IPS DF 6.9 (cell line): Measurements from ENCODE around the gene HDAC6.
"Not testable (repeated sequence)": the region's sequence is repeated elsewhere in the genome, so short reads cannot be mapped to it uniquely, and the experiment has no call there.

Source experiments
- DNase-seq: peaks from one replicate; pipeline ENCODE4 v3.0.0-alpha.2; 2013; ENCODE audit warnings: low read depth, low spot score
- H3K27ac ChIP-seq: one replicate; pipeline ENCODE4 v1.5.1; 2013; ENCODE audit warnings: low read length, control low read depth
- H3K27me3 ChIP-seq: 2 replicates; pipeline ENCODE4 v1.6.1; 2013; ENCODE audit warnings: mild to moderate bottlenecking, low read length; ENCODE audit not compliant: control insufficient read depth, insufficient read depth
- H3K36me3 ChIP-seq: 2 replicates; pipeline ENCODE4 v1.6.1; 2013; ENCODE audit warnings: low read length; ENCODE audit not compliant: control insufficient read depth, insufficient read depth
- H3K4me1 ChIP-seq: 2 replicates; pipeline ENCODE4 v1.6.1; 2013; ENCODE audit warnings: low read length; ENCODE audit not compliant: control insufficient read depth, insufficient read depth
- H3K4me3 ChIP-seq: 2 replicates; pipeline ENCODE4 v1.5.1; 2013; ENCODE audit warnings: mild to moderate bottlenecking, low read length
- H3K9me3 ChIP-seq: 2 replicates; pipeline ENCODE4 v1.6.1; 2013; ENCODE audit warnings: low read length, inconsistent platforms; ENCODE audit not compliant: control insufficient read depth, insufficient read depth
- WGBS: extraction: QIAGEN DNeasy Blood & Tissue Kit; methylation state at CpG from one replicate; pipeline ENCODE4 v1.1.7; 2013; ENCODE audit warnings: mixed read lengths, missing lambda C conversion rate; ENCODE audit not compliant: insufficient read length, insufficient coverage; 5-methylcytosine and 5-hydroxymethylcytosine counted together

Gene HDAC6

DNA sequence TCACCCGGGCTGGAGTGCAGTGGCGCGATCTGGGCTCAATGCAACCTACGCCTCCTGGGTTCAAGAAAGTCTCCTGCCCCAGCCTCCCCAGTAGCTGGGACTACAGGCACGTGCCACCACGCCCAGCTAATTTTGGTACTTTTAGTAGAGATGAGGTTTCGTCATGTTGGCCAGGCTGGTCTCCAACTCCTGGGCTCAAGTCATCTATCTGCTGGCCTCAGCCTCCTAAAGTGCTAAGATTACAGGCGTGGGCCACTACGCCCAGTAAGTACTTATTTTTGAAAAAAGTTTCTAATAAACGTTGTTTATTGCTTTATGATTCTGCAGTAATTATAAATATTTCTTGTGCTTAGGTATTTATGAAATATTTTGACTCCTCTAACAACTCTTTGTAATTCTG is 37.8 kb downstream of the HDAC6 start:
- no peak for DNase-seq
- H3K9me3 ChIP-seq, result no peaks in the 10 kb centered on the region
- H3K27ac ChIP-seq, result no peak overlapping the region
- no peak overlapping the region for H3K4me3 ChIP-seq
- H3K27me3 ChIP-seq, result peaks cover 3% of the 10 kb centered on the region; the same call in 1 of the 2 replicates
- no peaks in the 10 kb centered on the region for H3K4me1 ChIP-seq
- WGBS, result no CpG with 5 or more reads among the region's 10 CpGs
- no peaks in the 10 kb centered on the region for H3K36me3 ChIP-seq

GRCh38 chrX:48848847-48849246 is 47.0 kb downstream of the HDAC6 start:
- H3K27ac ChIP-seq, result no peak overlapping the region
- no CpG with 5 or more reads among the region's 1 CpG for WGBS
- H3K9me3 ChIP-seq, result no peaks in the 10 kb centered on the region
- DNase-seq, result no peak
- H3K27me3 ChIP-seq, result no peaks in the 10 kb centered on the region
- no peaks in the 10 kb centered on the region for H3K36me3 ChIP-seq
- H3K4me1 ChIP-seq, result no peaks in the 10 kb centered on the region
- H3K4me3 ChIP-seq, result no peak overlapping the region

DNA sequence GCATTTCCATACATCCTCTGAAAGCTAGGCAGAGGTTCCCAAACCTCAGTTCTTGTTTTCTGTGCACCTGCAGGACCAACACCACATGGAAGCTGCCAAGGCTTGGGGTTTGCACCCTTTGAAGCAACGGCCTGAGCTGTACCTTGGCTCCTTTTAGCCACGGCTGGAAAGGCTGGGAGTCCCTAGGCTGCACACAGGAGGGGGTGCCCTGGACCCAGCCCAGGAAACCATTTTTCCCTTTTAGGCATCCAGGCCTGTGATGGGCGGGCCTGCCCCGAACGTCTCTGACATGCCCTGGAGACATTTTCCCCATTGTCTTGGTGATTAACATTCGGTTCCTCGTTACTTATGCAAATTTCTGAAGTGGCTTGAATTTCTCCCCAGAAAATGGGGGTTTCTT is 51.0 kb downstream of the HDAC6 start:
- Histone ChIP-seq H3K27me3 (no peaks in the 10 kb centered on the region), H3K4me3 (no peak overlapping the region), H3K9me3 (no peaks in the 10 kb centered on the region), H3K36me3 (no peaks in the 10 kb centered on the region), H3K27ac (no peak overlapping the region), H3K4me1 (no peaks in the 10 kb centered on the region)
- WGBS, result no CpG with 5 or more reads among the region's 7 CpGs
- DNase-seq, result no peak

GRCh38 chrX:48853494-48853893 is 51.6 kb downstream of the HDAC6 start:
- DNase-seq, H3K4me3 ChIP-seq, H3K27ac ChIP-seq, H3K27me3 ChIP-seq, H3K4me1 ChIP-seq, H3K9me3 ChIP-seq, H3K36me3 ChIP-seq: not testable (repeated sequence)

DNA sequence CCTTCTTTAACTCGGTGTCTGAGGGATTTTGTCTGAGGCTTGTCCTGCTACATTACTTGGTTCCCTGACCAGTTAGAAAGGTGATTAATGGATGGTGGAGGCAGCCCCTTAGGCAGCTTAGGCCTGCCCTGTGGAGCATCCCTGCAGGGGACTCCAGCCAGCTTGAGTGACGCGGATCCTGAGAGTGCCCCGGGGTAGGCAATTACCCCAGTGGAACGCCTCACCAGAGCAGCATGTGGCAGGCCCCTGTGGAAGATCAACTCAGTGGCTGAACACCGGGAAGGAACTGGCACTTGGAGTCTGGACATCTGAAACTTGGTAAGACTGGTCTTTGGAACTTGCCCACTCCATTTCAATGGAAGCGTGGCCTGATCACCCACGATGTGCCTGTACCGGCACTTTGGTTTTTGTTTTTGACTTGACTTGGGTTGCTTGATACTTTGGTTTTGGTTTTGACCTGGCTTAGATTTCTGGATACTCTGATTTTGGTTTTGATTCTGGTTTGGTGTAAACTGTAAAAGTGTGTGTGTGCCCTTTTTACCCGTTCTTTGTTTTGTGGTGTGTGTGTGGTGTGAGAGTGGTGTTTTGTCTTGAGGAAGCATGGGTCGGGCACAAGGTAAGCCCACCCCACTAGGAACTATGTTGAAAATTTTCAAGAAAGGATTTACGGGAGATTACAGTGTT is 52.4 kb downstream of the HDAC6 start:
- not testable (repeated sequence) for H3K4me3 ChIP-seq, DNase-seq, H3K36me3 ChIP-seq, H3K27me3 ChIP-seq, H3K9me3 ChIP-seq, H3K27ac ChIP-seq, H3K4me1 ChIP-seq
- WGBS, result no CpG with 5 or more reads among the region's 12 CpGs

DNA sequence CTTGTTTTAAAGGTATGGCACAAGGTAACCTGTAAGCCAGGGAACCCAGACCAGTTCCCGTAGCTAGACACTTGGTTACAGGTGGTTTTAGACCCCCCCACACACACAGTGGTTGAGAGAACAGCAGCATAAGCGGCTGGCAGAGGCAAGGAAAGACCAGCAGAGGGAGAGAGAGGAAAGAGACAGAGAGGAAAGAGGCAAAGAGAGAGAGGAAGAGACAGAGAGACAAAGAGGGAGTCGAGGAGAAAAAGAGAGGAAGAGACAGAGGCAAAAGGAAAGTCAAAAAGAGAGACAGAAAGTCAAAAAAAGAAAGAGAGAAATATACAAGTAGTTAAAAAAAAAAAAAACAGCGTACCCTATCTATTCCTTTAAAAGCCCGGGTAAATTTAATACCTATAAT is 53.0 kb downstream of the HDAC6 start:
- Histone ChIP-seq H3K36me3 (no peaks in the 10 kb centered on the region), H3K27ac (no peak overlapping the region), H3K27me3 (no peaks in the 10 kb centered on the region), H3K9me3 (no peaks in the 10 kb centered on the region), H3K4me1 (no peaks in the 10 kb centered on the region), H3K4me3 (no peak overlapping the region)
- WGBS, result no CpG with 5 or more reads among the region's 5 CpGs
- DNase-seq, result no peak

DNA sequence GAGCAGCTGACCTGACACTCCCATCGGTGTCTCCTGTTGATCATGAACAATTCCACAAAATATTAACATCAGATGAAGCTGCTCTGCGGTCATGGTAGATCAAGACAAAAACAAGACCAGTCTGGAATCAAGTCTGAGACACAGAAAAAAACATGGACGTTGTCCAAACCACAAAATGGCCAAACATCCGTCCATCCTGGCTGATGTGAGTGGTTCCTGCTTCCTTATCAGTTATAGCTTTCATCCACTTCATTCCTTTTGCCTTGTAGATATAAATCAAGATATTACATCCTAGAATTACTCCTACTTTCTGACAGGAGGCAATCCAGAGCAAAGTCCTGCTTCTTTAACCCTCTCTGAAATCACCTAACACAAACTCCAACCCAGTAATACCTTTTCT is 62.3 kb downstream of the HDAC6 start:
- H3K4me3 ChIP-seq, result no peak overlapping the region
- WGBS, result no CpG with 5 or more reads among the region's 4 CpGs
- no peak for DNase-seq
- no peaks in the 10 kb centered on the region for H3K27me3 ChIP-seq
- H3K9me3 ChIP-seq, result no peaks in the 10 kb centered on the region
- H3K4me1 ChIP-seq, result no peaks in the 10 kb centered on the region
- H3K36me3 ChIP-seq, result no peaks in the 10 kb centered on the region
- no peak overlapping the region for H3K27ac ChIP-seq

- WGBS, result no CpG with 5 or more reads among the region's 2 CpGs
- H3K36me3 ChIP-seq, result not testable (repeated sequence)
These were observed 70.2 kb downstream of the HDAC6 start for GRCh38 chrX:48872017-48872416.

More at GRCh38 chrX:48872017-48872416, 70.2 kb downstream of the HDAC6 start:
- not testable (repeated sequence) for H3K27ac ChIP-seq, H3K4me3 ChIP-seq, H3K9me3 ChIP-seq, H3K27me3 ChIP-seq, DNase-seq, H3K4me1 ChIP-seq
